ENCODE data around the gene TCF4. TPM values are rescaled to one million over a fixed set of nuclear protein-coding genes. Genes with fewer than 3 reads are reported as not detected.

TCF4 gene
- total and polyA plus RNA-seq, 4 donors = 14.3 to 356 (median 73.0) TPM

DNA sequence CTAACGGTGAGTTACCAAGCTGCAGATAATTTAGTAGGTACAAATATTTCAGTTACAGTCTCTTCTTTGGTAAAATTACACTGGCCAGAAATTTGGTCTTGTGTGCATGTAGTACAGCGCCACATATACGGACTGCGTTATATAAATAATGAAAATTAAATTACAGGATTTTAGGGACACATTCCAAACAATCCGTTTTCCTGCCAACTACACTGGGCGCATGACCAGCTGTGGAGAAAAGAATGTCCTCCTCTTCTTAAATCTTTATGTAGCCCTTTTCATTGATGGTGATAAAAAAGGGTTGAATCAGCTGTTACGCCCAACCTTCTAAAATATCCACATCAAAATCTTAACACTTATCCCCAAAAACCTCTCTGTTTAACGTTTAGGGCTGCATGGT lies 37.5 kb downstream of the TCF4 start:
- H3K9ac ChIP-seq (ENCODE audit: insufficient read depth in 1 of 2, low read length in 2 of 2) = no peak overlapping the region
- DNase-seq (peak; percentile 57 to 78 (median 77)), ATAC-seq (ENCODE audit: insufficient read depth, low FRiP score) (no peak)
- 77 to 84% methylated on average over 8 of the region's 8 CpGs for WGBS, 2 donors
- H3K36me3 ChIP-seq (ENCODE audit: control insufficient read depth in 4 of 4, insufficient read depth in 4 of 4, low read length in 4 of 4) = peaks cover 0 to 11% (median 0%) of the 10 kb centered on the region in 4 donors
- H3K27me3 ChIP-seq (ENCODE audit: control insufficient read depth in 3 of 3, insufficient read depth in 3 of 3, low read length in 2 of 3) = no peaks in the 10 kb centered on the region
- no peak for TF ChIP-seq CTCF (IDR thresholded peaks at IDR 0.05; ENCODE audit: control extremely low read depth, extremely low read depth)
- no peak overlapping the region for H3K4me3 ChIP-seq
- no peak overlapping the region for H3K27ac ChIP-seq (ENCODE audit: low read depth in 1 of 2, low read length in 1 of 2)
- H3K9me3 ChIP-seq (ENCODE audit: control insufficient read depth in 4 of 4, insufficient read depth in 3 of 4, low read length in 3 of 4) = no peaks in the 10 kb centered on the region
- H3K4me1 ChIP-seq (ENCODE audit: control insufficient read depth in 5 of 5, insufficient read depth in 5 of 5, low read length in 5 of 5) = peaks cover 3 to 37% (median 8%) of the 10 kb centered on the region in 5 donors

GRCh38 chr18:55549474-55550104 lies 38.4 kb downstream of the TCF4 start:
- Histone ChIP-seq H3K4me3 (no peak overlapping the region), H3K4me1 (ENCODE audit: control insufficient read depth in 5 of 5, insufficient read depth in 5 of 5, low read length in 5 of 5) (peaks cover 3 to 39% (median 8%) of the 10 kb centered on the region in 5 donors), H3K36me3 (ENCODE audit: control insufficient read depth in 4 of 4, insufficient read depth in 4 of 4, low read length in 4 of 4) (peaks cover 0 to 16% (median 0%) of the 10 kb centered on the region in 4 donors), H3K9me3 (ENCODE audit: control insufficient read depth in 4 of 4, insufficient read depth in 3 of 4, low read length in 3 of 4) (no peaks in the 10 kb centered on the region), H3K27me3 (ENCODE audit: control insufficient read depth in 3 of 3, insufficient read depth in 3 of 3, low read length in 2 of 3) (no peaks in the 10 kb centered on the region), H3K27ac (ENCODE audit: low read depth in 1 of 2, low read length in 1 of 2) (no peak overlapping the region), H3K9ac (ENCODE audit: insufficient read depth in 1 of 2, low read length in 2 of 2) (no peak overlapping the region)
- ATAC-seq (ENCODE audit: insufficient read depth, low FRiP score) (no peak), DNase-seq (no peak)
- no peak for TF ChIP-seq CTCF (IDR thresholded peaks at IDR 0.05; ENCODE audit: control extremely low read depth, extremely low read depth)
- WGBS, 2 donors = 84 to 89% methylated on average over 5 of the region's 5 CpGs

GRCh38 chr18:55547705-55548056 lies 40.3 kb downstream of the TCF4 start:
- DNase-seq (no peak), ATAC-seq (ENCODE audit: insufficient read depth, low FRiP score) (no peak)
- WGBS, 2 donors = 76 to 83% methylated on average over 5 of the region's 5 CpGs
- no peak overlapping the region for H3K27ac ChIP-seq (ENCODE audit: low read depth in 1 of 2, low read length in 1 of 2)
- peaks cover 0 to 11% (median 0%) of the 10 kb centered on the region in 4 donors for H3K36me3 ChIP-seq (ENCODE audit: control insufficient read depth in 4 of 4, insufficient read depth in 4 of 4, low read length in 4 of 4)
- H3K4me3 ChIP-seq = no peak overlapping the region
- H3K27me3 ChIP-seq (ENCODE audit: control insufficient read depth in 3 of 3, insufficient read depth in 3 of 3, low read length in 2 of 3) = no peaks in the 10 kb centered on the region
- TF ChIP-seq CTCF (IDR thresholded peaks at IDR 0.05; ENCODE audit: control extremely low read depth, extremely low read depth) = no peak
- H3K9me3 ChIP-seq (ENCODE audit: control insufficient read depth in 4 of 4, insufficient read depth in 3 of 4, low read length in 3 of 4) = no peaks in the 10 kb centered on the region
- H3K4me1 ChIP-seq (ENCODE audit: control insufficient read depth in 5 of 5, insufficient read depth in 5 of 5, low read length in 5 of 5) = peaks cover 3 to 42% (median 8%) of the 10 kb centered on the region in 5 donors
- no peak overlapping the region for H3K9ac ChIP-seq (ENCODE audit: insufficient read depth in 1 of 2, low read length in 2 of 2)

Data from lung (tissue), 12 donors.